OCI-LY1 (cell line): ENCODE measurements around the gene TFF3.

Experiments
- H2AFZ ChIP-seq: fragments of 200-600 bp; sonication (generic), shearing (Covaris generic); 2 replicates; pipeline ENCODE4 v1.6.0; 2014; ENCODE audit warnings: antibody characterized with exemption, mild to moderate bottlenecking, low read length
- H3F3A ChIP-seq: fragments of 200-600 bp; sonication (generic), shearing (Covaris generic); 2 replicates; pipeline ENCODE4 v1.6.0; 2014; ENCODE audit warnings: mild to moderate bottlenecking, antibody characterized with exemption, low read length, moderate library complexity; ENCODE audit not compliant: insufficient read depth
- H3K27ac ChIP-seq: fragments of 200-600 bp; sonication (generic); 2 replicates; pipeline ENCODE4 v1.5.1; 2014; ENCODE audit warnings: low read length, mixed run types, mild to moderate bottlenecking, low read depth; ENCODE audit not compliant: poor library complexity, severe bottlenecking
- H3K27me3 ChIP-seq: fragments of 200-600 bp; sonication (generic); 2 replicates; pipeline ENCODE4 v1.6.0; 2014; ENCODE audit warnings: antibody characterized with exemption, mild to moderate bottlenecking, low read length, moderate library complexity; ENCODE audit not compliant: insufficient read depth
- H3K36me3 ChIP-seq: fragments of 200-600 bp; sonication (generic); 2 replicates; pipeline ENCODE4 v1.6.1; 2014; ENCODE audit warnings: mild to moderate bottlenecking, antibody characterized with exemption, low read length, moderate library complexity, mixed read lengths; ENCODE audit not compliant: insufficient read depth
- H3K4me1 ChIP-seq: fragments of 200-600 bp; sonication (generic); 2 replicates; pipeline ENCODE4 v1.5.1; 2014; ENCODE audit warnings: mild to moderate bottlenecking, low read length, moderate library complexity; ENCODE audit not compliant: insufficient read depth, severe bottlenecking
- H3K4me2 ChIP-seq: fragments of 200-600 bp; sonication (generic), shearing (Covaris generic); 2 replicates; pipeline ENCODE4 v1.6.1; 2014; ENCODE audit warnings: low read length
- H3K4me3 ChIP-seq: fragments of 200-600 bp; sonication (generic); 2 replicates; pipeline ENCODE4 v1.5.1; 2014; ENCODE audit warnings: low read length, low read depth, mild to moderate bottlenecking, mixed read lengths; ENCODE audit not compliant: poor library complexity, severe bottlenecking
- H3K79me2 ChIP-seq: fragments of 200-600 bp; shearing (Covaris generic); 2 replicates; pipeline ENCODE4 v1.6.1; 2016; ENCODE audit warnings: mixed run types, low read length, mixed read lengths; ENCODE audit not compliant: insufficient read depth
- H3K9ac ChIP-seq: fragments of 200-600 bp; sonication (generic), shearing (Covaris generic); 2 replicates; pipeline ENCODE4 v1.6.1; 2014; ENCODE audit warnings: mild to moderate bottlenecking, low read length, mixed read lengths
- H3K9me2 ChIP-seq: fragments of 200-600 bp; sonication (generic), shearing (Covaris generic); 2 replicates; pipeline ENCODE4 v1.6.1; 2014; ENCODE audit warnings: low read depth, mild to moderate bottlenecking, low read length, mixed read lengths
- H3K9me3 ChIP-seq: fragments of 200-600 bp; shearing (Covaris generic); 2 replicates; pipeline ENCODE4 v1.6.1; 2014; ENCODE audit warnings: low read length, mixed read lengths
- H4K20me1 ChIP-seq: fragments of 200-600 bp; sonication (generic), shearing (Covaris generic); 2 replicates; pipeline ENCODE4 v1.6.0; 2016; ENCODE audit warnings: mild to moderate bottlenecking, low read length; ENCODE audit not compliant: insufficient read depth
- CTCF ChIP-seq: fragments of 200-600 bp; sonication (generic), shearing (Covaris generic); IDR thresholded peaks from 2 replicates; pipeline ENCODE4 v1.5.1; 2017; ENCODE audit warnings: mild to moderate bottlenecking, antibody characterized with exemption, low read length, moderate library complexity, mixed read lengths
- EZH2 ChIP-seq: fragments of 200-600 bp; sonication (generic), shearing (Covaris generic); IDR thresholded peaks from 2 replicates; pipeline ENCODE4 v1.8.0; 2017; ENCODE audit warnings: borderline replicate concordance, mixed run types, mild to moderate bottlenecking, antibody characterized with exemption, low read length, moderate library complexity, mixed read lengths

TFF3 gene

DNA sequence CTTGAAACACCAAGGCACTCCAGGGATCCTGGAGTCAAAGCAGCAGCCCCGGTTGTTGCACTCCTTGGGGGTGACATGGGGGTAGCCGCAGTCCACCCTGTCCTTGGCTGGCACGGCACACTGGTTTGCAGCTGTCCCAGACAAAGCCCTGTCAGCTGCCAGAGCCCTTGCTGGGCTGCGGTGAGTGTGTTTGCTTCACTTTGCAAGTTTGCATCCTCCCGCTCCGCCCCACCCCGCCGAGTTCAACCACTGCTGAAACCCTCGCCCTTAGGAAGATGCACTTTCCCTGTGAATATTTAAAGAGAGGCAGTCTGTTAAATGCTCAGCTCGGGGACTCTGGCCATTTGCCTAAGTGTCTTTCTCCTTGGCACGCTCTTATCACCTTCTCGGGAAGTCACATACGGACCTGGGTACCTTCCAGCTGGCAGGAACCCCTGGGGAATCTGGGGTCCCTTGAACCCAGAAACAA, 1.7 kb downstream of the TFF3 start:
- Histone ChIP-seq H3K27me3 (0 out of 2 replicates have a peak, but pooled peaks cover 6% of the 10 kb centered on the region), H3K9me2 (no peaks in the 10 kb centered on the region), H3K4me3 (no peak overlapping the region), H3K4me2 (no peak overlapping the region), H3K27ac (no peak overlapping the region), H3K79me2 (no peaks in the 10 kb centered on the region), H4K20me1 (no peaks in the 10 kb centered on the region), H2AFZ (no peak overlapping the region), H3K4me1 (no peaks in the 10 kb centered on the region), H3K36me3 (no peaks in the 10 kb centered on the region), H3K9ac (no peak overlapping the region), H3K9me3 (no peaks in the 10 kb centered on the region), H3F3A (no peaks in the 10 kb centered on the region)
- TF ChIP-seq CTCF (no peak), EZH2 (no peak)

DNA sequence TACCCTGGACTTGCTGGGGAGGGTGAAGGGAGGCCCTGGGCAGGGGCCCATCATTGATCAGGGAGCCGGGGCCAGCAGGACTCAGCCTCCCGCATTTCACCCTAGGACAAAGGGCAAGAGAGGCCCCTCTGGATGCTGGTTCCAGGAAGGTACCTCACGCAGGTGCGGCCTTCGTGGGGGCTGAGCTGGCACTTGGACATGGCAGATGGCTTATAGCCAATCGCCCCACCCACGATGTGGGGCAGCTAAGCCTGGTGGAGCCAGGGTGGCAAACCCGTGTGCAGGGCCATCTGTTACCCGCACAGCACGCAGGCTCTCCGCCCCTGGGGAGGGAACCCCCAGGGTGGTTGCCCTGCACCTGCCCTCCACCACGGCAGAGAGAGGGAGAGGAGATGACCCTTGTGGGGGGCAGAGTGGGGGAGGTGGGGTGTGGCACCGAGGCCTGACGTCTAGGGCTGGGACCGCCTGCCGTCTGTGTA, 2.5 kb downstream of the TFF3 start:
- Histone ChIP-seq H3K4me1 (no peaks in the 10 kb centered on the region), H2AFZ (no peak overlapping the region), H3K4me3 (no peak overlapping the region), H4K20me1 (no peaks in the 10 kb centered on the region), H3K9me2 (no peaks in the 10 kb centered on the region), H3K36me3 (no peaks in the 10 kb centered on the region), H3K27me3 (0 out of 2 replicates have a peak, but pooled peaks cover 6% of the 10 kb centered on the region), H3K9ac (no peak overlapping the region), H3F3A (no peaks in the 10 kb centered on the region), H3K9me3 (no peaks in the 10 kb centered on the region), H3K79me2 (no peaks in the 10 kb centered on the region), H3K27ac (no peak overlapping the region), H3K4me2 (no peak overlapping the region)
- TF ChIP-seq EZH2 (no peak), CTCF (no peak)

- H3F3A ChIP-seq = no peaks in the 10 kb centered on the region
- no peak overlapping the region for H2AFZ ChIP-seq
- H3K9me3 ChIP-seq = no peaks in the 10 kb centered on the region
- H4K20me1 ChIP-seq = no peaks in the 10 kb centered on the region
- no peaks in the 10 kb centered on the region for H3K4me1 ChIP-seq
- no peak overlapping the region for H3K4me2 ChIP-seq
- H3K9me2 ChIP-seq = no peaks in the 10 kb centered on the region
- no peaks in the 10 kb centered on the region for H3K36me3 ChIP-seq
- H3K79me2 ChIP-seq = no peaks in the 10 kb centered on the region
- no peak for TF ChIP-seq EZH2
- no peak for TF ChIP-seq CTCF
- no peak overlapping the region for H3K4me3 ChIP-seq
- H3K27ac ChIP-seq = no peak overlapping the region
- 0 out of 2 replicates have a peak, but pooled peaks cover 6% of the 10 kb centered on the region for H3K27me3 ChIP-seq
- no peak overlapping the region for H3K9ac ChIP-seq
Observed at GRCh38 chr21:42311816-42312625, 3.2 kb downstream of the TFF3 start.
